Smooth muscle cell (in vitro differentiated cells): ENCODE measurements around the gene SLC44A4. TPM values are rescaled to one million over a fixed set of nuclear protein-coding genes. Genes with fewer than 3 reads are reported as not detected.
A peak's percentile ranks its signal among the peaks of the same experiment; 100 is the strongest.

ENCODE experiments used
- DNase-seq: peaks from one replicate; lab custom pipeline; 2025; ENCODE audit not compliant: unreplicated experiment; lab: John Stamatoyannopoulos, UW
- H2AFZ ChIP-seq: fragments of 200-600 bp; sonication (generic); 2 replicates; pipeline ENCODE4 v1.6.0; 2016; ENCODE audit warnings: antibody characterized with exemption, low read depth, mild to moderate bottlenecking
- H3F3A ChIP-seq: fragments of 200-600 bp; sonication (generic); 2 replicates; pipeline ENCODE4 v1.6.0; 2017; ENCODE audit warnings: antibody characterized with exemption, low read depth
- H3K27ac ChIP-seq: fragments of 200-600 bp; sonication (generic); 2 replicates; pipeline ENCODE4 v1.5.1; 2016; ENCODE audit warnings: low read depth, mild to moderate bottlenecking
- H3K27me3 ChIP-seq: fragments of 200-600 bp; sonication (generic); 2 replicates; pipeline ENCODE4 v1.6.1; 2016; ENCODE audit warnings: low read depth, mild to moderate bottlenecking
- H3K36me3 ChIP-seq: fragments of 200-600 bp; sonication (generic); 2 replicates; pipeline ENCODE4 v1.5.1; 2016; ENCODE audit warnings: low read depth
- H3K4me1 ChIP-seq: fragments of 200-600 bp; sonication (generic); 2 replicates; pipeline ENCODE4 v1.5.1; 2016; ENCODE audit warnings: low read depth
- H3K4me2 ChIP-seq: fragments of 200-600 bp; sonication (generic); 2 replicates; pipeline ENCODE4 v1.6.0; 2016; ENCODE audit warnings: mild to moderate bottlenecking
- H3K4me3 ChIP-seq: fragments of 200-600 bp; sonication (generic); 2 replicates; pipeline ENCODE4 v1.5.1; 2016; ENCODE audit warnings: mild to moderate bottlenecking
- H3K79me2 ChIP-seq: fragments of 200-600 bp; sonication (generic); 2 replicates; pipeline ENCODE4 v1.6.0; 2016; ENCODE audit warnings: low read depth, mild to moderate bottlenecking
- H3K9ac ChIP-seq: fragments of 200-600 bp; sonication (generic); 2 replicates; pipeline ENCODE4 v1.6.0; 2016; ENCODE audit warnings: low read depth
- H3K9me3 ChIP-seq: fragments of 200-600 bp; sonication (generic); replicated peaks from 2 replicates; pipeline ENCODE4 v1.5.1; 2016; ENCODE audit warnings: low read depth
- H4K20me1 ChIP-seq: fragments of 200-600 bp; sonication (generic); 2 replicates; pipeline ENCODE4 v1.6.0; 2016; ENCODE audit warnings: low read depth
- CTCF ChIP-seq: fragments of 200-600 bp; sonication (generic); IDR thresholded peaks from 2 replicates; pipeline ENCODE4 v1.5.1; 2017; ENCODE audit warnings: borderline replicate concordance, mild to moderate bottlenecking, antibody characterized with exemption; ENCODE audit not compliant: insufficient read depth, poor library complexity, severe bottlenecking
- WGBS: methylation state at CpG from one replicate; pipeline ENCODE4 v1.1.7; 2016; ENCODE audit warnings: low lambda C conversion rate; 5-methylcytosine and 5-hydroxymethylcytosine counted together
- polyA plus RNA-seq: library from polyadenylated mRNA; unstranded; fragments of >200 nt; fragmentation: Nextera tagmentation; extraction: Ambion mirVana; gene quantifications from 2 replicates; pipeline ENCODE4 v1.2.1, GENCODE V29; 2016
- total RNA-seq: library from RNA; depleted of rRNA; stranded (reverse); fragments of >200 nt; gene quantifications from 2 replicates; pipeline ENCODE4 v1.2.3, GENCODE V29; 2014

Gene SLC44A4
- total and polyA plus RNA-seq, 2 experiments from 2014 or later = 0.30 to 0.85 TPM

GRCh38 chr6:31829633-31830283 lies 49.0 kb downstream of the SLC44A4 start:
- Histone ChIP-seq H3F3A (peaks cover 17% of the 10 kb centered on the region), H4K20me1 (peaks cover 5% of the 10 kb centered on the region), H3K27ac (no peak overlapping the region), H3K9ac (peak overlapping the region; percentile 70), H2AFZ (no peak overlapping the region), H3K36me3 (no peaks in the 10 kb centered on the region), H3K4me1 (peaks cover 9% of the 10 kb centered on the region), H3K27me3 (no peaks in the 10 kb centered on the region), H3K4me2 (peak overlapping the region; percentile 94), H3K79me2 (peaks cover 22% of the 10 kb centered on the region), H3K4me3 (peak overlapping the region; percentile 86), H3K9me3 (no peaks in the 10 kb centered on the region)
- no peak for DNase-seq
- 2% methylated on average over 14 of the region's 15 CpGs for WGBS
- TF ChIP-seq CTCF = peak; percentile 48

GRCh38 chr6:31827286-31828079 lies 51.3 kb downstream of the SLC44A4 start, which contains the start of gene HSPA1B:
Gene HSPA1B, plus strand, starts transcription at chr6:31827738. Its CDS starts 213 bp downstream, at chr6:31827951.
- Histone ChIP-seq H3K36me3 (no peaks in the 10 kb centered on the region), H2AFZ (peak within 1 kb of the TSS; percentile 51), H4K20me1 (peaks cover 5% of the 10 kb centered on the region), H3K27me3 (no peaks in the 10 kb centered on the region), H3K4me3 (peak within 1 kb of the TSS; percentile 62), H3K27ac (peak within 1 kb of the TSS; percentile 57), H3K4me1 (peaks cover 9% of the 10 kb centered on the region), H3K9ac (peak within 1 kb of the TSS; percentile 44), H3K4me2 (peak within 1 kb of the TSS; percentile 78), H3K79me2 (peaks cover 21% of the 10 kb centered on the region), H3F3A (peaks cover 12% of the 10 kb centered on the region), H3K9me3 (no peaks in the 10 kb centered on the region)
- peak; percentile 94 for DNase-seq
- no peak for TF ChIP-seq CTCF
- WGBS = under 1% methylated on average over 52 of the region's 56 CpGs

GRCh38 chr6:31826793-31827285 lies 52.0 kb downstream of the SLC44A4 start:
- Histone ChIP-seq H3K36me3 (no peaks in the 10 kb centered on the region), H3K79me2 (peaks cover 20% of the 10 kb centered on the region), H3K27ac (peak overlapping the region; percentile 57), H3K27me3 (no peaks in the 10 kb centered on the region), H3K4me3 (peak overlapping the region; percentile 62), H3K4me1 (peaks cover 9% of the 10 kb centered on the region), H4K20me1 (peaks cover 5% of the 10 kb centered on the region), H2AFZ (peak overlapping the region; percentile 51), H3F3A (peaks cover 12% of the 10 kb centered on the region), H3K4me2 (peak overlapping the region; percentile 78), H3K9ac (peak overlapping the region; percentile 8), H3K9me3 (no peaks in the 10 kb centered on the region)
- TF ChIP-seq CTCF = no peak
- DNase-seq = peak; percentile 33
- WGBS = 6% methylated on average over 13 of the region's 13 CpGs
